ENCODE results near the gene KCNH8.

The KCNH8 gene

GRCh38 chr3:19331931-19332330 is 183.6 kb downstream of the KCNH8 start:
- TF ChIP-seq EZH2phosphoT487 (IDR thresholded peaks at IDR 0.05; ENCODE audit: borderline replicate concordance, low read length): no peak
- no peak for TF ChIP-seq CTCF (IDR thresholded peaks at IDR 0.05; ENCODE audit: low read depth, low read length, poor library complexity, severe bottlenecking)
- Histone ChIP-seq H3K79me2 (ENCODE audit: control insufficient read depth, low read length) (no peaks in the 10 kb centered on the region), H3K4me2 (ENCODE audit: low read length) (no peak overlapping the region), H3K9me2 (replicated peaks; ENCODE audit: control insufficient read depth, low read length) (no peaks in the 10 kb centered on the region), H3K9me3 (ENCODE audit: control insufficient read depth, insufficient read depth, low read length) (no peaks in the 10 kb centered on the region), H4K20me1 (ENCODE audit: control insufficient read depth, insufficient read depth, low read depth, low read length) (no peaks in the 10 kb centered on the region), H3K36me3 (ENCODE audit: control insufficient read depth, low read length) (no peaks in the 10 kb centered on the region), H3K27me3 (ENCODE audit: control insufficient read depth, low read length) (no peaks in the 10 kb centered on the region), H3K4me1 (ENCODE audit: control insufficient read depth, low read length) (peaks cover 40% of the 10 kb centered on the region), H3K27ac (ENCODE audit: low read depth, low read length) (no peak overlapping the region), H3K4me3 (ENCODE audit: low read length) (no peak overlapping the region), H3F3A (ENCODE audit: control insufficient read depth, insufficient read depth) (no peaks in the 10 kb centered on the region)

GRCh38 chr3:19334120-19334519 is 185.8 kb downstream of the KCNH8 start:
- H3F3A ChIP-seq (ENCODE audit: control insufficient read depth, insufficient read depth): no peaks in the 10 kb centered on the region
- no peak overlapping the region for H3K4me3 ChIP-seq (ENCODE audit: low read length)
- H4K20me1 ChIP-seq (ENCODE audit: control insufficient read depth, insufficient read depth, low read depth, low read length): no peaks in the 10 kb centered on the region
- no peak for TF ChIP-seq EZH2phosphoT487 (IDR thresholded peaks at IDR 0.05; ENCODE audit: borderline replicate concordance, low read length)
- no peaks in the 10 kb centered on the region for H3K79me2 ChIP-seq (ENCODE audit: control insufficient read depth, low read length)
- H3K27ac ChIP-seq (ENCODE audit: low read depth, low read length): no peak overlapping the region
- no peaks in the 10 kb centered on the region for H3K36me3 ChIP-seq (ENCODE audit: control insufficient read depth, low read length)
- H3K9me3 ChIP-seq (ENCODE audit: control insufficient read depth, insufficient read depth, low read length): no peaks in the 10 kb centered on the region
- H3K9me2 ChIP-seq (replicated peaks; ENCODE audit: control insufficient read depth, low read length): no peaks in the 10 kb centered on the region
- 0 out of 2 replicates have a peak overlapping the region, but pooled peaks have one; percentile 1 for H3K4me2 ChIP-seq (ENCODE audit: low read length)
- H3K27me3 ChIP-seq (ENCODE audit: control insufficient read depth, low read length): no peaks in the 10 kb centered on the region
- H3K4me1 ChIP-seq (ENCODE audit: control insufficient read depth, low read length): peaks cover 51% of the 10 kb centered on the region

GRCh38 chr3:19338769-19339168 is 190.5 kb downstream of the KCNH8 start:
- H3K9me3 ChIP-seq (ENCODE audit: control insufficient read depth, insufficient read depth, low read length): peaks cover 9% of the 10 kb centered on the region
- H3K36me3 ChIP-seq (ENCODE audit: control insufficient read depth, low read length): peaks cover 5% of the 10 kb centered on the region
- H3K79me2 ChIP-seq (ENCODE audit: control insufficient read depth, low read length): no peaks in the 10 kb centered on the region
- H4K20me1 ChIP-seq (ENCODE audit: control insufficient read depth, insufficient read depth, low read depth, low read length): no peaks in the 10 kb centered on the region
- H3K4me1 ChIP-seq (ENCODE audit: control insufficient read depth, low read length): peaks cover 61% of the 10 kb centered on the region
- H3K27me3 ChIP-seq (ENCODE audit: control insufficient read depth, low read length): no peaks in the 10 kb centered on the region
- H3K9me2 ChIP-seq (replicated peaks; ENCODE audit: control insufficient read depth, low read length): no peaks in the 10 kb centered on the region
- no peak overlapping the region for H3K27ac ChIP-seq (ENCODE audit: low read depth, low read length)
- peaks cover 10% of the 10 kb centered on the region for H3F3A ChIP-seq (ENCODE audit: control insufficient read depth, insufficient read depth)
- TF ChIP-seq CTCF (IDR thresholded peaks at IDR 0.05; ENCODE audit: low read depth, low read length, poor library complexity, severe bottlenecking): no peak
- no peak for TF ChIP-seq EZH2phosphoT487 (IDR thresholded peaks at IDR 0.05; ENCODE audit: borderline replicate concordance, low read length)
- H3K4me2 ChIP-seq (ENCODE audit: low read length): no peak overlapping the region
- no peak overlapping the region for H3K4me3 ChIP-seq (ENCODE audit: low read length)

- Histone ChIP-seq H3K4me2 (ENCODE audit: low read length) (peak overlapping the region; percentile 75), H3K9me2 (replicated peaks; ENCODE audit: control insufficient read depth, low read length) (no peaks in the 10 kb centered on the region), H3K79me2 (ENCODE audit: control insufficient read depth, low read length) (no peaks in the 10 kb centered on the region), H3K9me3 (ENCODE audit: control insufficient read depth, insufficient read depth, low read length) (peaks cover 9% of the 10 kb centered on the region), H3K36me3 (ENCODE audit: control insufficient read depth, low read length) (peaks cover 15% of the 10 kb centered on the region), H3K4me3 (ENCODE audit: low read length) (peak overlapping the region; percentile 61), H3K27ac (ENCODE audit: low read depth, low read length) (peak overlapping the region; percentile 97), H3F3A (ENCODE audit: control insufficient read depth, insufficient read depth) (peaks cover 26% of the 10 kb centered on the region), H4K20me1 (ENCODE audit: control insufficient read depth, insufficient read depth, low read depth, low read length) (no peaks in the 10 kb centered on the region), H3K4me1 (ENCODE audit: control insufficient read depth, low read length) (peaks cover 76% of the 10 kb centered on the region), H3K27me3 (ENCODE audit: control insufficient read depth, low read length) (no peaks in the 10 kb centered on the region)
- TF ChIP-seq CTCF (IDR thresholded peaks at IDR 0.05; ENCODE audit: low read depth, low read length, poor library complexity, severe bottlenecking) (no peak), EZH2phosphoT487 (IDR thresholded peaks at IDR 0.05; ENCODE audit: borderline replicate concordance, low read length) (no peak)
Measured at GRCh38 chr3:19342389-19342788, 194.1 kb downstream of the KCNH8 start.

All from DOHH2 (cell line).